NCI-H748 treated with DMSO at 0.1 percent for 48 hours (cell line): ENCODE results near the gene HERC6.
"Not testable (repeated sequence)": the region's sequence is repeated elsewhere in the genome, so short reads cannot be mapped to it uniquely, and the experiment has no call there.

Source experiments
- DNase-seq: peaks from one replicate; lab custom pipeline; 2025; lab: John Stamatoyannopoulos, UW

Gene HERC6

DNA sequence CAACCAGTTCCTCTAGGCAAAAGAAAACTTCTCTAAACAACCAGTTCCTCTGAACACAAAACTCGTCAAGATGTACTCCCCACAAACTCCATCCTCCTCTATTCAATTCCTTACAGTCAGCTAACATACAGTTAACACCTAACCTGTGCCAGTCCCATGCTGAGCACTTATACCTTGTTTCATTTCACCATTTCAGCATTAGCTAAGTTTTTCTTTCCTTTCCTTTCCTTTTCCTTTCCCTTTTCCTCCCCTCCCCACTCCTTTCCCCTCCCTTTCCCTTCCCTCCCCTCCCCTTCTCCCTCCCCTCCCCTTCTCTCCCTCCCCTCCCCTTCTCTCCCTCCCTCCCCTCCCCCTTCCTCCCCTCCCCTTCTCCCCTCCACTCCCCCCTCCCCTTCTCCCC lies 13.1 kb downstream of the HERC6 start:
- no peak for DNase-seq

- DNase-seq: no peak
These were observed 18.0 kb downstream of the HERC6 start for GRCh38 chr4:88396681-88397080.

- DNase-seq: no peak
These were observed 19.7 kb downstream of the HERC6 start for GRCh38 chr4:88398381-88398780.

- no peak for DNase-seq
These were observed 30.6 kb downstream of the HERC6 start for GRCh38 chr4:88409206-88409605.

DNA sequence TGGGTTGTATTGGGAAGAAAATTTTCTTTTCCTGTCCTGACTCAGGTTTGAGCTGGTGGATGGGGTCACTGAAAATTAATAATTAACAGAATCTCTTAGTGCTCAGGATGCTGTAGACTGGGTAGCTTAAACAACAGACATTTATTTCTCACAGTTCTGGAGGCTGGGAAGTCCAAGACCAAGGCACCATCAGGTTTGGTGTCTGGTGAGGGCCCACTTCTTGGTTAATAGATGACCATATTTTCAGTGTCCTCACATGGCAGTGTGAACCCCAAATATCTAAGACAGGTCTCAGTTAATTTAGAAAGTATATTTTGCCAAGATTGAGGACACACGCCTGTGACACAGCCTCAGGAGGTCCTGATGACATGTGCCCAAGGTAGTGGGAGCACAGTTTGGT lies 31.1 kb downstream of the HERC6 start:
- no peak for DNase-seq

GRCh38 chr4:88411491-88412096 lies 32.9 kb downstream of the HERC6 start:
- DNase-seq: no peak

GRCh38 chr4:88413801-88414200 lies 35.1 kb downstream of the HERC6 start:
- DNase-seq: no peak

DNA sequence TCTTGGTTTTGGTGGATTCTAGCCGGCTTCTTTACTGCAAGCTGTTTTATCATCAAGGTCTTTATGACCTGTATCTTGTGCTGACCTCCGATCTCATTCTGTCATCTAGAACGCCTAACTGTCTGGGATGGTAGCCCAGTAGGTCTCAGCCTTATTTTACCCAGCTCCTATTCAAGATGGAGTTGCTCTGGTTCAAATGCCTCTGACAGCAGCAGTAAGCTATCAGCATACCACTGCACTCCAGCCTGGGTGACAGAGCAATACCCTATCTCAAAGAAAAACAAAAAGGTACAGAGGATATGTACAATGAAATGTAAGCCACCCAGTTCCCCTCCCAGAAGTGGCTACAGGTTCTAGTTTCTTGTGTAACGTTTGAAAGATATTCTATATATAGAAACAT lies 36.1 kb downstream of the HERC6 start:
- no peak for DNase-seq

DNA sequence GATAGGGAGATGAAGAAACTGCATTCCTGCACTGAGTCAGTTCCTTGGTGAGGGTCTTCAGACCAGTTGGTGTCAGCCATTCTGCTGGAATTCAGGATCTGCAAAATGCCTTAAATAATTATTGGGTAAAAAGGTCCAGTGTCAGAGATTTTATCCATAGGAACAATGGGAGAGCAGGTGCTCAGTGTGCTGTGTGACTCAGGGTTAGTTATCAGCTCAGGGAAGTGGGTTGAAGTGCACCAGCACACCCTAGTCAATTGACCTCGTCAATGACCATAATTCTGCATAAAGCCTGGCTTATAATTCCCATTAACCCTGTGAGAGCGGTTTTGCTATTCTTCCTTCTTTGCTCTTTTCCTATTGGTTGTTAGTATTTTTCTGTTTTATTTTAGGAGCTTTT lies 37.3 kb downstream of the HERC6 start:
- no peak for DNase-seq

- no peak for DNase-seq
These were observed 39.8 kb downstream of the HERC6 start for GRCh38 chr4:88418411-88418810.

DNA sequence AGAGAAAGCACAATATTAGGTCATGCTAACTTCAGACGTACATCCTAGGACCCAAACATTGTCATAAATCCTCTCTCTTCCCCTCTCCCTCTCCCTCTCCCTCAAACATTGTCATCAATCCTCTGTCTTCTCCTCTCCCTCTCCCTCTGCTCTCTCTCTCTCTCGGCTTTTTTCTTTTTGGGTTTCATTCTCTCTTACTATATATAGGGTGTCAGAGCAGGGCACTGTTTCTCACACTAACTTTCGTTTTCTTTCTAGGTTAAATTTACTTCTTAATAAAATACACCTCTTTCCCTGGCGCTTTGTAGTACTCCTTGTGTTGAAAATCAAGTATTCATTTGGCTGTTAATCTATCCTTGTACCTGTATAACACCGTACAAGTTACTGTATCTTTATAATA lies 41.2 kb downstream of the HERC6 start:
- DNase-seq: no peak

GRCh38 chr4:88420844-88421243 lies 42.2 kb downstream of the HERC6 start:
- DNase-seq: no peak

GRCh38 chr4:88422403-88422802 lies 43.8 kb downstream of the HERC6 start:
- DNase-seq: no peak

GRCh38 chr4:88429401-88429800 lies 50.7 kb downstream of the HERC6 start:
- DNase-seq: no peak

- no peak for DNase-seq
These were observed 57.5 kb downstream of the HERC6 start for GRCh38 chr4:88435987-88436693.

GRCh38 chr4:88437873-88438272 lies 59.2 kb downstream of the HERC6 start:
- not testable (repeated sequence) for DNase-seq

DNA sequence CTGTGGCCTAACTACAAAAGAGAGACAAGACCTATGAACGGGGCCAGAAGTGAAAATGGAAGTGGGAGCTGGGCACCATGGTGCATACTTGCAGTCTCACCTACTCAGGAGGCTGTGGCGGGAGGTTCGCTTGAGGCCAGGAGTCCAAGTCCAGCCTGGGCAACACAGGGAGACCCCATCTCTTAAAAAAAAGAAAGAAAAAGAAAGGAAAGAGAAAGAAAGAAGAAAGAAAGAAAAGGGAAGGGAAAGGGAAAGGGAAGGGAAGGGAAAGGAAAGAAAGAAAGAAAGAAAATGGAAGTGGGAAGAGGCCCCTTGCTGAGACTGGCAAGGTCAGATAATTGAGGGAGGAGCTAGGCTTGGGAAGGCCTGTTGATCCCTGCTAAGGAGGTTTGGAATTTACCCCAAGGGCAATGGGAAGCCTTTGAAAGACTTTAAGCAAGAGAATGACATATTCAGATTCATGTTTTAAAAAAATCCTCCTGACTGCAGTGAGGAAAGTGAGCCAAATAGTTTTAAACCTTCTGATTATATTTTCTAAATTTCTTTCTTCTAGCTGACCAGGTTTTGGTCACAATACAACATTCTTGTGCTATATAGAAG lies 60.6 kb downstream of the HERC6 start:
- no peak for DNase-seq

DNA sequence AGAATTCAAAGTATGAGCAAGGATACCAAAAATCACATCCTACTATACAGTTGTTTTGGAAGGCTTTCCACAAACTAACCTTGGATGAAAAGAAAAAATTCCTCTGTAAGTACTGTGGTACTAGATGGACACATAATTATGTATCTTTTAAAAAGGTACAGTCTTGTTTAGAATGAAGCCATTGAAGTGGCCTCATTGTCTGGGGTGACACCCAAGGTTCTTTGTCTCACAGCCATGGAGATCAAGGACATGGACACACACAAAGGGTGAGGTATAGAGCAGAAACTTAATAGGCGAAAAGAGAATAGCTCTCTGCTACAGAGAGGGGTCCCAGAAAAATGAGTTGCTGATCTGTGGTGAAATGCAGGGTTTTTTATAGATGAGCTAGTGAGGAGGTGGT lies 61.5 kb downstream of the HERC6 start:
- DNase-seq: no peak

DNA sequence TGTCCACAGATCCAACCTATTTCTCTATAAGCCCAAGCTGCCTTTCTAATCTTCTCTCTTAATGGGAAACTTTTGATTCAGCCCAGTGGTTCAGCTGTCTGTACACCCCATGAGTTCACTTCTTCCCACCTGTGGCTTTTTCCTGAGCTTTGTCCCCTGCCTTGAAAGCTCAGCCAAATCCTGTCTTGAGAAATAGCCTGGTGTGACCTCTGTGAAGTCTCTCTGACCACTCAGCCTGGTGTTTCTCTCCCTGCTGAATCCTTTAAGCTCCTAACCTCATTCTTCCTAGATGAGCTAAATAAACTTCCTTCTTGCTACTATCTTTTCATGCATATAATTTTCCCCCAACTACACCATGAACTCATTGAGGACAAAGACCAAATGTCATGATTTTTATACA lies 63.0 kb downstream of the HERC6 start:
- no peak for DNase-seq

- no peak for DNase-seq
These were observed 64.1 kb downstream of the HERC6 start for GRCh38 chr4:88442689-88443191.

- DNase-seq: no peak
These were observed 64.8 kb downstream of the HERC6 start for GRCh38 chr4:88443486-88443885.

DNA sequence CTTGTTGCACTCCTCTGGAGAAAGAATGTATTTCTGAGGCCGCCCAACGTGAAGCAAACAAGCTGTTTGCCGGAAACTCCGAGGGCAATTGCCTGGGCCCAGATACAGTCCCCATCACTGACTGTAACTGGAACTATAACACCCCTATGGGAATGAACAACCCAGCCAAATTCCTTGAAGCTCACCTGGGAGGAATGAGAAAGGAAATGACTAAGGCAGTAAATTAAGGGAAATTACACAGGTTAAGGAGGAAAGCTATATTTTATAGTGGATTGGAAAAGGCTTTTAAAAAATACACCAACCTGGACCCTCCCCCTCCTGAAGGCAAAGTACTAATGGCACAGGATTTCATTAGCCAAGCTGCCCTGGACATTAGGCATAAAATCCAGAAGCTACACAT lies 66.6 kb downstream of the HERC6 start:
- DNase-seq: no peak

- DNase-seq: no peak
These were observed 67.5 kb downstream of the HERC6 start for GRCh38 chr4:88446124-88446523.
